ENCODE results near the gene SPRR5. TPM values are rescaled to one million over a fixed set of nuclear protein-coding genes. Genes with fewer than 3 reads are reported as not detected.

SPRR5 gene
- total and polyA plus RNA-seq, 2 of the 4 experiments (the other 2 are of a cell fraction) = not detected

DNA sequence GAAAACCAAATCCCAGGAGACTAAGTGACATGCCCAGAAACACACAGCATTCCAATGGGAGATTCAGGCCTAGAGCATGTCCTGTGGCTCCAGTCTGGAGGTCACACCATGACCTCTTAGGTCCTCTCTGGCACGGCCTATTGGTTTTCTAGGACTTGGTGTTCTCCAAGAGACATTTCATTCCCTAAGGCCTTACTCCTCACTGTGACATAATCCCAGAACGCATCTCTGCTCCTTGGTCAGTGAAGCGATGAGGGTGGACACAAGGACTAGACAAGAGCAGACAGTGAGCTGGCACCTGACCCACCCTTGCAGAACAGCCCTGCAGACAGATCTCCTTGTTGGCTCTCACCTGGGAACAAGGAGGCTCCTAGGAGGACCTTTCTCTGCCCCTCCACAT lies 37.8 kb upstream of the SPRR5 start:
- no CpG with 5 or more reads among the region's 3 CpGs for WGBS, 2 experiments (ENCODE audit: extremely low coverage in 2 of 2, insufficient read length in 1 of 2)
- no peak overlapping the region for H2AK5ac ChIP-seq (ENCODE audit: low read depth, low read length)
- POLR2A ChIA-PET (ENCODE audit: unreplicated experiment) = no interaction called here
- no peak overlapping the region for H2AK9ac ChIP-seq (replicated peaks; ENCODE audit: low read depth, low read length, poor library complexity)
- no peaks in the 10 kb centered on the region for H3K9me3 ChIP-seq (ENCODE audit: control insufficient read depth, insufficient read depth, low read length)
- no peak overlapping the region for H4K5ac ChIP-seq (ENCODE audit: low read depth, low read length)
- intact Hi-C loops (cut with micrococcal nuclease) = no loop called here
- CTCF ChIA-PET = no interaction called here
- no peak overlapping the region for H2BK120ac ChIP-seq (ENCODE audit: low read depth, low read length)
- no peak overlapping the region for H3K4ac ChIP-seq (ENCODE audit: low read depth, low read length)
- H3K9me1 ChIP-seq (ENCODE audit: insufficient read depth, low read length) = no peaks in the 10 kb centered on the region
- DNase-seq (no peak), ATAC-seq (ENCODE audit: low read depth) (no peak)
- no peak overlapping the region for H3K23ac ChIP-seq (ENCODE audit: low read depth, low read length)
- H2BK5ac ChIP-seq (ENCODE audit: low read depth, low read length, poor library complexity, severe bottlenecking) = no peak overlapping the region
- no peak overlapping the region for H3K4me2 ChIP-seq (ENCODE audit: low read depth, low read length)
- no peak overlapping the region for H3K18ac ChIP-seq (ENCODE audit: low read depth, low read length)
- no peak overlapping the region for H4K91ac ChIP-seq (ENCODE audit: insufficient read depth, low read depth, low read length)
- in situ Hi-C loops (cut with MboI; ENCODE audit: low sequenced_read_pairs) = no loop called here
- H3K27me3 ChIP-seq (ENCODE audit: control insufficient read depth, insufficient read depth, low read length) = no peaks in the 10 kb centered on the region
- H3K4me1 ChIP-seq (ENCODE audit: control insufficient read depth, insufficient read depth, low read length) = no peaks in the 10 kb centered on the region
- H3K36me3 ChIP-seq (ENCODE audit: control insufficient read depth, insufficient read depth, low read length) = no peaks in the 10 kb centered on the region
- no peak overlapping the region for H3K56ac ChIP-seq (ENCODE audit: extremely low read depth, insufficient read depth, low read length)
- TF ChIP-seq CEBPB (IDR thresholded peaks at IDR 0.05; ENCODE audit: low read depth, low read length) (no peak), RCOR1 (IDR thresholded peaks at IDR 0.05; ENCODE audit: insufficient replicate concordance, low read length) (no peak), MXI1 (IDR thresholded peaks at IDR 0.05; ENCODE audit: borderline replicate concordance, low read depth, low read length) (no peak), NFE2L2 (IDR thresholded peaks at IDR 0.05; ENCODE audit: low read depth, low read length) (no peak), FOS (IDR thresholded peaks at IDR 0.05; ENCODE audit: low read depth, low read length) (no peak), MAZ (IDR thresholded peaks at IDR 0.05; ENCODE audit: borderline replicate concordance, low read depth, low read length) (no peak), CHD1 (IDR thresholded peaks at IDR 0.05; ENCODE audit: low read depth, low read length) (no peak), SMC3 (IDR thresholded peaks at IDR 0.05; ENCODE audit: low read depth, low read length) (no peak), MAFK (IDR thresholded peaks at IDR 0.05; ENCODE audit: low read depth, low read length) (no peak), POLR2A (IDR thresholded peaks at IDR 0.05; ENCODE audit: low read depth, low read length) (no peak), BHLHE40 (IDR thresholded peaks at IDR 0.05; ENCODE audit: low read depth, low read length) (no peak), RFX5 (IDR thresholded peaks at IDR 0.05; ENCODE audit: low read depth, low read length) (no peak), RAD21 (IDR thresholded peaks at IDR 0.05; ENCODE audit: low read length) (no peak)
- TF ChIP-seq, protein P1, sequence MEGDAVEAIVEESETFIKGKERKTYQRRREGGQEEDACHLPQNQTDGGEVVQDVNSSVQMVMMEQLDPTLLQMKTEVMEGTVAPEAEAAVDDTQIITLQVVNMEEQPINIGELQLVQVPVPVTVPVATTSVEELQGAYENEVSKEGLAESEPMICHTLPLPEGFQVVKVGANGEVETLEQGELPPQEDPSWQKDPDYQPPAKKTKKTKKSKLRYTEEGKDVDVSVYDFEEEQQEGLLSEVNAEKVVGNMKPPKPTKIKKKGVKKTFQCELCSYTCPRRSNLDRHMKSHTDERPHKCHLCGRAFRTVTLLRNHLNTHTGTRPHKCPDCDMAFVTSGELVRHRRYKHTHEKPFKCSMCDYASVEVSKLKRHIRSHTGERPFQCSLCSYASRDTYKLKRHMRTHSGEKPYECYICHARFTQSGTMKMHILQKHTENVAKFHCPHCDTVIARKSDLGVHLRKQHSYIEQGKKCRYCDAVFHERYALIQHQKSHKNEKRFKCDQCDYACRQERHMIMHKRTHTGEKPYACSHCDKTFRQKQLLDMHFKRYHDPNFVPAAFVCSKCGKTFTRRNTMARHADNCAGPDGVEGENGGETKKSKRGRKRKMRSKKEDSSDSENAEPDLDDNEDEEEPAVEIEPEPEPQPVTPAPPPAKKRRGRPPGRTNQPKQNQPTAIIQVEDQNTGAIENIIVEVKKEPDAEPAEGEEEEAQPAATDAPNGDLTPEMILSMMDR (conservative IDR thresholded peaks at IDR 0.05; ENCODE audit: low read depth, low read length) = no peak
- TF ChIP-seq, protein P2, sequence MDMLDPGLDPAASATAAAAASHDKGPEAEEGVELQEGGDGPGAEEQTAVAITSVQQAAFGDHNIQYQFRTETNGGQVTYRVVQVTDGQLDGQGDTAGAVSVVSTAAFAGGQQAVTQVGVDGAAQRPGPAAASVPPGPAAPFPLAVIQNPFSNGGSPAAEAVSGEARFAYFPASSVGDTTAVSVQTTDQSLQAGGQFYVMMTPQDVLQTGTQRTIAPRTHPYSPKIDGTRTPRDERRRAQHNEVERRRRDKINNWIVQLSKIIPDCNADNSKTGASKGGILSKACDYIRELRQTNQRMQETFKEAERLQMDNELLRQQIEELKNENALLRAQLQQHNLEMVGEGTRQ (IDR thresholded peaks at IDR 0.05; ENCODE audit: low read depth, low read length) = no peak
- TF ChIP-seq, protein P3, sequence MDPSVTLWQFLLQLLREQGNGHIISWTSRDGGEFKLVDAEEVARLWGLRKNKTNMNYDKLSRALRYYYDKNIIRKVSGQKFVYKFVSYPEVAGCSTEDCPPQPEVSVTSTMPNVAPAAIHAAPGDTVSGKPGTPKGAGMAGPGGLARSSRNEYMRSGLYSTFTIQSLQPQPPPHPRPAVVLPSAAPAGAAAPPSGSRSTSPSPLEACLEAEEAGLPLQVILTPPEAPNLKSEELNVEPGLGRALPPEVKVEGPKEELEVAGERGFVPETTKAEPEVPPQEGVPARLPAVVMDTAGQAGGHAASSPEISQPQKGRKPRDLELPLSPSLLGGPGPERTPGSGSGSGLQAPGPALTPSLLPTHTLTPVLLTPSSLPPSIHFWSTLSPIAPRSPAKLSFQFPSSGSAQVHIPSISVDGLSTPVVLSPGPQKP (IDR thresholded peaks at IDR 0.05; ENCODE audit: borderline replicate concordance, low read depth, low read length) = no peak
- no peak overlapping the region for H3K14ac ChIP-seq (replicated peaks; ENCODE audit: low read depth, low read length)
- dilution Hi-C loops (cut with HindIII; ENCODE audit: low sequenced_read_pairs, unreplicated experiment) = no loop called here
- no peak overlapping the region for H2BK15ac ChIP-seq (ENCODE audit: low read depth, low read length)
- no peak overlapping the region for H3K27ac ChIP-seq (ENCODE audit: insufficient read depth, low read length)
- H3K4me3 ChIP-seq (ENCODE audit: insufficient read depth, low read depth, low read length) = no peak overlapping the region
- H3K79me1 ChIP-seq (ENCODE audit: low read depth in 1 of 2, low read length in 2 of 2) = no peaks in the 10 kb centered on the region
- no TSS peak for BruUV-seq (replicated peaks)
- no peaks in the 10 kb centered on the region for H4K20me1 ChIP-seq (ENCODE audit: insufficient read depth, low read length)
- no peak overlapping the region for H2AFZ ChIP-seq (replicated peaks; ENCODE audit: low read length, poor library complexity)
- no peak overlapping the region for H3K9ac ChIP-seq (ENCODE audit: low read depth, low read length)
- H4K8ac ChIP-seq (ENCODE audit: low read depth in 2 of 2, low read length in 2 of 2) = no peak overlapping the region
- no peak overlapping the region for H2BK20ac ChIP-seq (ENCODE audit: low read depth, low read length)

Measured in IMR-90 (cell line).